MM.1S (cell line): ENCODE data around the gene ZNF576.

Experiments used
- DNase-seq: peaks from one replicate; pipeline ENCODE4 v3.0.0-alpha.2; 2015
- H2AFZ ChIP-seq: fragments of 300-600 bp; sonication (generic); 2 replicates; pipeline ENCODE4 v1.6.0; 2016; ENCODE audit warnings: antibody characterized with exemption, low read length
- H3F3A ChIP-seq: fragments of 300-600 bp; sonication (generic); 2 replicates; pipeline ENCODE4 v1.6.1; 2016; ENCODE audit warnings: mild to moderate bottlenecking, antibody characterized with exemption, low read length, moderate library complexity, mixed read lengths; ENCODE audit not compliant: insufficient read depth
- H3K27ac ChIP-seq: fragments of 300-600 bp; sonication (generic); 2 replicates; pipeline ENCODE4 v1.5.1; 2016; ENCODE audit warnings: mild to moderate bottlenecking, low read length
- H3K27me3 ChIP-seq: fragments of 300-600 bp; sonication (generic); replicated peaks from 2 replicates; pipeline ENCODE4 v1.6.0; 2016; ENCODE audit warnings: low read length; ENCODE audit not compliant: insufficient read depth
- H3K36me3 ChIP-seq: fragments of 300-600 bp; sonication (generic); replicated peaks from 2 replicates; pipeline ENCODE4 v1.6.1; 2016; ENCODE audit warnings: mild to moderate bottlenecking, low read length, mixed read lengths; ENCODE audit not compliant: insufficient read depth
- H3K4me1 ChIP-seq: fragments of 300-600 bp; sonication (generic); 2 replicates; pipeline ENCODE4 v1.6.1; 2016; ENCODE audit warnings: low read length, mixed read lengths
- H3K4me2 ChIP-seq: fragments of 300-600 bp; sonication (generic); 2 replicates; pipeline ENCODE4 v1.6.0; 2016; ENCODE audit warnings: low read depth, low read length
- H3K4me3 ChIP-seq: fragments of 300-600 bp; sonication (generic); 2 replicates; pipeline ENCODE4 v1.5.1; 2016; ENCODE audit warnings: low read length, mixed read lengths
- H3K79me2 ChIP-seq: fragments of 300-600 bp; sonication (generic); 2 replicates; pipeline ENCODE4 v1.6.1; 2016; ENCODE audit warnings: mixed run types, low read length, mixed read lengths
- H3K9ac ChIP-seq: fragments of 300-600 bp; sonication (generic); 2 replicates; pipeline ENCODE4 v1.6.1; 2016; ENCODE audit warnings: low read length, mixed read lengths
- H3K9me2 ChIP-seq: fragments of 300-600 bp; sonication (generic); replicated peaks from 2 replicates; pipeline ENCODE4 v1.6.1; 2016; ENCODE audit warnings: mild to moderate bottlenecking, low read length, mixed read lengths; ENCODE audit not compliant: insufficient read depth
- H3K9me3 ChIP-seq: fragments of 300-600 bp; sonication (generic); replicated peaks from 2 replicates; pipeline ENCODE4 v1.6.1; 2016; ENCODE audit warnings: mild to moderate bottlenecking, low read length, mixed read lengths; ENCODE audit not compliant: insufficient read depth
- H4K20me1 ChIP-seq: fragments of 300-600 bp; sonication (generic); 2 replicates; pipeline ENCODE4 v1.6.1; 2016; ENCODE audit warnings: mild to moderate bottlenecking, low read length, moderate library complexity, mixed read lengths; ENCODE audit not compliant: insufficient read depth
- EZH2 ChIP-seq: fragments of 300-600 bp; sonication (generic); optimal IDR thresholded peaks from 2 replicates; pipeline ENCODE3; 2017; ENCODE audit warnings: low read depth, mild to moderate bottlenecking, antibody characterized with exemption, low read length, mixed read lengths
- EZH2phosphoT487 ChIP-seq: fragments of 300-600 bp; sonication (generic); IDR thresholded peaks from 2 replicates; pipeline ENCODE4 v1.6.1; 2018; ENCODE audit warnings: antibody characterized with exemption, low read length
- TF ChIP-seq, protein P1 (sequence below): fragments of 300-600 bp; sonication (generic); IDR thresholded peaks from 2 replicates; pipeline ENCODE4 v1.5.1; 2016; ENCODE audit warnings: antibody characterized with exemption, low read length, mixed read lengths

The ZNF576 gene

DNA sequence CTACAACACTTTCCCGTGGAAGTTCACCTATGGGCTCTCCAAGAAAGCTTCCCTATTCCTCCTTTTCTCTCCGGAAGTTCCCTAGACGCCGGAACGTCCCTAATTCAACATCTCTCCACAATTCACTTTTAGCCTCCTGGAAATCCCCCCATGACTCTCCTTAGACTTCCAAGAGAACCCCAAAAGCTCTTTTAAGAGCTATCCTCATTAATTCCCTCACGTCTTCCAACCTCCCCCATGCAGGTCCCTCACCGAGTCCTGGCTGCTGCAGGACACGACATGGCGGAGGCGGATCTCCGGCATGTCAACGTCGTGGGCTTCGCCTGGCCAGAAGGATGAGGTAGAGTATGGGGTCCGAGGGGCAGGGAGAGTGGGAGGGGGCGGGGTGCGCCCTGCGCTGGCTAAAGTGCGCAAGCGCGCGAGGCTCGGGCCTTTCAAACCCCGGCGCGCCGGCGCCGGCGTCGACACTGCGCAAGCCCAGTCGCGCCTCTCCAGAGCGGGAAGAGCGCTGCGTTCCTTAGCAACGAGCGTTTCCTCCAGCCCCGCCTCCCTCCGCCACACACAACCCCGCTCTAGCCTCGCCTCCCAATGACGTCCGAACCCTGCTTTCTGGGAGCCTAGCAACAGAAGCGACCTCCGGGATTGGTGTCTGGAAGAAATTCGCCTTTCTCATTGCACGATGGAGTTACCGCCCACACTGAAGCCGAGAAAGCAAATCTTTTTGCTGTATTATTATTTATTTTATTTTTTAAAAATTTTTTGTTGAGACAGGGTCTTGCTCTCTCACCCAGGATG, 21.0 kb upstream of the ZNF576 start, which contains the start of the genes PINLYP and XRCC1:
Gene PINLYP (plus strand): TSS at position 646 of the 795 bp plus-strand sequence. CDS start 1,391 bp downstream, outside the sequence.
Gene XRCC1 (minus strand): TSS at position 372 of the 795 bp plus-strand sequence. CDS start 69 bp downstream, at position 303.
- Histone ChIP-seq H3K4me1 (peaks cover 4% of the 10 kb centered on the region; the same call in 1 of the 2 replicates), H2AFZ (peak within 1 kb of the TSS; percentile 96), H3K9me2 (no peaks in the 10 kb centered on the region), H3K4me3 (peak within 1 kb of the TSS; percentile 100), H3K27me3 (peaks cover 19% of the 10 kb centered on the region; the same call in 1 of the 2 replicates), H4K20me1 (no peaks in the 10 kb centered on the region), H3K9ac (peak within 1 kb of the TSS; percentile 97), H3F3A (no peaks in the 10 kb centered on the region), H3K9me3 (no peaks in the 10 kb centered on the region), H3K4me2 (peak within 1 kb of the TSS; percentile 97), H3K27ac (peak within 1 kb of the TSS; percentile 53; the same call in 1 of the 2 replicates), H3K36me3 (no peaks in the 10 kb centered on the region), H3K79me2 (peaks cover 16% of the 10 kb centered on the region)
- DNase-seq: peak; percentile 99
- no peak for TF ChIP-seq EZH2
- TF ChIP-seq, protein P1, sequence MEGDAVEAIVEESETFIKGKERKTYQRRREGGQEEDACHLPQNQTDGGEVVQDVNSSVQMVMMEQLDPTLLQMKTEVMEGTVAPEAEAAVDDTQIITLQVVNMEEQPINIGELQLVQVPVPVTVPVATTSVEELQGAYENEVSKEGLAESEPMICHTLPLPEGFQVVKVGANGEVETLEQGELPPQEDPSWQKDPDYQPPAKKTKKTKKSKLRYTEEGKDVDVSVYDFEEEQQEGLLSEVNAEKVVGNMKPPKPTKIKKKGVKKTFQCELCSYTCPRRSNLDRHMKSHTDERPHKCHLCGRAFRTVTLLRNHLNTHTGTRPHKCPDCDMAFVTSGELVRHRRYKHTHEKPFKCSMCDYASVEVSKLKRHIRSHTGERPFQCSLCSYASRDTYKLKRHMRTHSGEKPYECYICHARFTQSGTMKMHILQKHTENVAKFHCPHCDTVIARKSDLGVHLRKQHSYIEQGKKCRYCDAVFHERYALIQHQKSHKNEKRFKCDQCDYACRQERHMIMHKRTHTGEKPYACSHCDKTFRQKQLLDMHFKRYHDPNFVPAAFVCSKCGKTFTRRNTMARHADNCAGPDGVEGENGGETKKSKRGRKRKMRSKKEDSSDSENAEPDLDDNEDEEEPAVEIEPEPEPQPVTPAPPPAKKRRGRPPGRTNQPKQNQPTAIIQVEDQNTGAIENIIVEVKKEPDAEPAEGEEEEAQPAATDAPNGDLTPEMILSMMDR: no peak
- TF ChIP-seq EZH2phosphoT487: no peak

- H2AFZ ChIP-seq: peak overlapping the region; percentile 86
- peaks cover 16% of the 10 kb centered on the region for H3K79me2 ChIP-seq
- H3K9ac ChIP-seq: peak overlapping the region; percentile 69; the same call in 1 of the 2 replicates
- no peaks in the 10 kb centered on the region for H3K9me2 ChIP-seq
- peak overlapping the region; percentile 100 for H3K4me3 ChIP-seq
- peak overlapping the region; percentile 97 for H3K4me2 ChIP-seq
- peaks cover 4% of the 10 kb centered on the region; the same call in 1 of the 2 replicates for H3K4me1 ChIP-seq
- H3K9me3 ChIP-seq: no peaks in the 10 kb centered on the region
- H3K27me3 ChIP-seq: peaks cover 19% of the 10 kb centered on the region; the same call in 1 of the 2 replicates
- no peaks in the 10 kb centered on the region for H4K20me1 ChIP-seq
- TF ChIP-seq EZH2 (no peak), EZH2phosphoT487 (no peak)
- TF ChIP-seq, protein P1: no peak
- peak overlapping the region; percentile 46; the same call in 1 of the 2 replicates for H3K27ac ChIP-seq
- H3F3A ChIP-seq: no peaks in the 10 kb centered on the region
- no peaks in the 10 kb centered on the region for H3K36me3 ChIP-seq
- DNase-seq: no peak
Measured at GRCh38 chr19:43575955-43576878, 20.2 kb upstream of the ZNF576 start.

GRCh38 chr19:43578787-43579186, 17.6 kb upstream of the ZNF576 start:
- no peak overlapping the region for H3K27ac ChIP-seq
- no peaks in the 10 kb centered on the region for H3K9me2 ChIP-seq
- no peaks in the 10 kb centered on the region for H3K36me3 ChIP-seq
- no peaks in the 10 kb centered on the region for H4K20me1 ChIP-seq
- peaks cover 11% of the 10 kb centered on the region for H3K79me2 ChIP-seq
- H3K4me1 ChIP-seq: peaks cover 4% of the 10 kb centered on the region; the same call in 1 of the 2 replicates
- peaks cover 19% of the 10 kb centered on the region; the same call in 1 of the 2 replicates for H3K27me3 ChIP-seq
- no peak overlapping the region for H3K4me3 ChIP-seq
- no peak for DNase-seq
- H3K9ac ChIP-seq: no peak overlapping the region
- no peaks in the 10 kb centered on the region for H3K9me3 ChIP-seq
- TF ChIP-seq EZH2: no peak
- TF ChIP-seq EZH2phosphoT487: no peak
- TF ChIP-seq, protein P1: no peak
- no peaks in the 10 kb centered on the region for H3F3A ChIP-seq
- no peak overlapping the region for H2AFZ ChIP-seq
- H3K4me2 ChIP-seq: no peak overlapping the region
